ENCODE data around the gene PACS2.

Gene PACS2

DNA sequence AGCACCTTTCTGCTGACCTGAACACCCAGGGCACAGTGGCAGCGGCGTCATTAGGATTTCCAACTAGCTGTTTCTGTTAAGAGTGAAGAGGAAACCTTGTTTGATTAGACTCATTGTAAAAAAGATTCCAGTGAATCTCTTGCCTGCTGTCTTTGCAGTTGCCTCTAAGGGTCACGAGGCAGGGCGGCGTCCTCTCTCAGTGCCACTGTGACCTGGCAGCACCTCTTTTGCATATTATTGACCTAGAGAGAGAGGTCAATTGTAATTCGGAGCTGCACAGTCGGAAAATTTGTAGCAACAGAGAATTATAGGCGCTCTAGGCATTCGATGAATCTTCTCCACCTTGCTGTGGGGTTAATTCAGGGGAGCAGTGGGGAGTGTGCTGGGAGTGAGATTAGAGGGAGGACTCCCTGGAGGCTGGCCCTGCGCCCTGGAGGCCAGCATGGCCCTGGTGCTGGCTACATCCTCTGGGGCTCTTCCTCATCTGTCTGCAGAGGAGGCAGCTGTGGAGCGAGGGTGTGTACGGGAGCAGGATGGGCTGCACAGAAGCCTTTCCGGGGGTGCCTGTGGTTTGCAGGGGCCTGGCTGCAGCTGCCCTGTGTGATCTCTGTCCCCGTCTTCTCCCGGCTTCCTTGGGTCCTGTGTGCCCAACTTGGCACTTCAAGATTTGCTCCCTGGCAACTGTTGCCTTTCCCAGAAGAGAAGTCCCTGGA lies 14.3 kb downstream of the PACS2 start:
- no peak overlapping the region for H3K4me3 ChIP-seq (ENCODE audit: low read depth, low read length)
- DNase-seq (ENCODE audit: low read depth, low spot score) = no peak
- TF ChIP-seq, protein P1, sequence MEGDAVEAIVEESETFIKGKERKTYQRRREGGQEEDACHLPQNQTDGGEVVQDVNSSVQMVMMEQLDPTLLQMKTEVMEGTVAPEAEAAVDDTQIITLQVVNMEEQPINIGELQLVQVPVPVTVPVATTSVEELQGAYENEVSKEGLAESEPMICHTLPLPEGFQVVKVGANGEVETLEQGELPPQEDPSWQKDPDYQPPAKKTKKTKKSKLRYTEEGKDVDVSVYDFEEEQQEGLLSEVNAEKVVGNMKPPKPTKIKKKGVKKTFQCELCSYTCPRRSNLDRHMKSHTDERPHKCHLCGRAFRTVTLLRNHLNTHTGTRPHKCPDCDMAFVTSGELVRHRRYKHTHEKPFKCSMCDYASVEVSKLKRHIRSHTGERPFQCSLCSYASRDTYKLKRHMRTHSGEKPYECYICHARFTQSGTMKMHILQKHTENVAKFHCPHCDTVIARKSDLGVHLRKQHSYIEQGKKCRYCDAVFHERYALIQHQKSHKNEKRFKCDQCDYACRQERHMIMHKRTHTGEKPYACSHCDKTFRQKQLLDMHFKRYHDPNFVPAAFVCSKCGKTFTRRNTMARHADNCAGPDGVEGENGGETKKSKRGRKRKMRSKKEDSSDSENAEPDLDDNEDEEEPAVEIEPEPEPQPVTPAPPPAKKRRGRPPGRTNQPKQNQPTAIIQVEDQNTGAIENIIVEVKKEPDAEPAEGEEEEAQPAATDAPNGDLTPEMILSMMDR (IDR thresholded peaks at IDR 0.05; ENCODE audit: insufficient read depth, low read length, missing control alignments) = no peak
- CTCF ChIA-PET = interaction anchor here (1.5 kb wide), 1 partner anchor 23 kb away, joined by 5 read pairs; no protein-coding TSS in a partner anchor
- POLR2A ChIA-PET = interaction anchor here (0.6 kb wide), 1 partner anchor 23 kb away, joined by 4 read pairs; no protein-coding TSS in a partner anchor

DNA sequence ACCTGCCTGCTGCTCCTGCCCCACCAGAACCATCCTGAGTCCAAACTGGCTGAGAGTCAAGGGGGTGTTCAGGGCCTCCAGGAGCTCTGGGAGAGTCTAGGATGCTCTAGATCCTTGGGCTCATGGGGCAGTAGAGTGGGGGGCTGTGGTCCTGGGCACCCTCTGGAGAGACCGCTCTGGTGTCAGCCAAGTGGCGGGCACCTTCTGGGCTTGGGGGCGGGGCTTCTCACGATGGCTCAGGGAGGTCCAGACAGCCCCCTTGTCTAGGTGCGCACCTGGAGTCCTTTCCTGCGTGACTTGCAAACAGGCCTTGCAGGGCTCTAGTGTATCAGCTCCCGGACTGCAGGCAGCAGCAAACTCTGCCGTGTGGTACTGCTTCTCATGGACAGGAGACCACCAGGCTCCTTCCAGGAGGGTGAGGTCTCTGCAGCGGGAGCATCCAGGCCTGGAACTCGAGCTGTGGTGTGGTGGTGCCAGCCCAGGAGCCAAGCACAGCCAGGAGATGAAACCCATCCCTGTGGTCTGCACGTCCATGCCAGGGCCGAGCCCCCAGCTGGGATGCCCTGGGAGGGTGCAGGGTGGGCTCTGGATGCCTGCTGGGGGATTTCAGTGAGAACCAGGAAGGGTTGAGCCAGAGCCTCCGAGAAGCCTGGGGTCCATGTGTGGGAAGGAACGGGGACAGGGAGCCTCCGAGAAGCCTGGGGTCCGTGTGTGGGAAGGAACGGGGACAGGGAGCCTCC lies 15.0 kb downstream of the PACS2 start:
- no peak for DNase-seq (ENCODE audit: low read depth, low spot score)
- H3K4me3 ChIP-seq (ENCODE audit: low read depth, low read length) = no peak overlapping the region
- ChIA-PET POLR2A (no interaction called here), CTCF (interaction anchor here (1.5 kb wide), 1 partner anchor 23 kb away, joined by 5 read pairs; no protein-coding TSS in a partner anchor)
- TF ChIP-seq, protein P1 (IDR thresholded peaks at IDR 0.05; ENCODE audit: insufficient read depth, low read length, missing control alignments) = no peak

DNA sequence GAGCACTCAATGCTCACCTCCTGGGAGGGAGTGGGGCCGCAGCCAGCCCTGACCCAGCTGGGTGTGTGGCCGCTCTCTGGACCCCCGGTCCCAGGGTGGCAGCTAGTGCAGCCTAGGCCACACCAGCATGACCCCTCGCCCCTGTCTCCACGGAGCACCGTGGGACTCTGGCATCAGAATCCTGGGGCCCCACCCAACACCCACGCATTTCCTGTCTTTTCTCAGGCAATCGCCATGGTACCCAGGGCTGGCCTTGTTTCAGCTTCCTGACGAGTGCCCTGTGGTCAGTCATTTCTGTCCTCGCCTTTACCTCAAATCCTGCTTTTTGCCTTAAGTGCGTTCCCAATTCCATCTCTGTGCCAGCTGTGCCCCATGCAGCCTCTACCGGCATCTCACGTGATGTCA lies 15.9 kb downstream of the PACS2 start:
- TF ChIP-seq, protein P1 (IDR thresholded peaks at IDR 0.05; ENCODE audit: insufficient read depth, low read length, missing control alignments) = no peak
- ChIA-PET POLR2A (interaction anchor here (1.0 kb wide), 1 partner anchor 10 kb away, joined by 3 read pairs; no protein-coding TSS in a partner anchor), CTCF (interaction anchor here (2.1 kb wide), 1 partner anchor 21 kb away, joined by 10 read pairs; no protein-coding TSS in a partner anchor)
- H3K4me3 ChIP-seq (ENCODE audit: low read depth, low read length) = no peak overlapping the region
- no peak for DNase-seq (ENCODE audit: low read depth, low spot score)

DNA sequence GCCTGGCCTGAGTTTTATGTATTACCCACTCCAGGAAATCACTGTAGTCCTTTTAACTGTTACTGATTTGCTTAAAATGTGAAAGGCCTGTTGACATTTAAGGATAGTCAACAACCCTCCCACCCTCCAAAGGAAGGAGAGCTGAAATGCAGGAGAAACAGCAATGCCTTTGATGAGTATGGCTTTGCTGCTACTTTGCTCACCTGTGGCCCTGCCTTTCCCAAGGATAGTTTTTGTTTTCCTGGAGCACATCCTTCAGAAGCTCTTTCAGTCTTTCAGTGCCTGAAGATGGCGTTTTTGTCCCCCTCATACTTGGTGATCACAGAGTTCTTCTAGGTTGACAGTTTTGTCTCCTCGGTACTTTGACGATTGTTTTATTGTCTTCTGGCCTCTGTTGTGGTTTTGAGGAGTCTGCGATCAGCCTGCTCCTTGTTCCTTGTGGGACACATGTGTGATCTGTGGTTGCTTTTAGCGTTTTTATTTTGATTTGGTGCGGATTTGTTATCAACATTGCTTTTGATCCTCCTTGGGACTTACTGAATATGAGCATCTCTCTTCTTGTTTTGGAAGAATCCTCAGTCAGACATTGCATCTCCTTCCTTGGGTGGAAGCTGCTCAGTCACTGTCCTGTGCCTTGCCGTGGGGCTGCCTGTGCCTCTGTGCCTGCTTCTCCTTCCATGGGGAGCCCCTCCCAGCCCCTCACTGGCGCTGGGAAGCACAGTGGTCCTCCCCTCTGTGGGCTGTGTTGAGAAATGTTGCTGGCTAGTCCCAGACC lies 17.2 kb downstream of the PACS2 start:
- no peak overlapping the region for H3K4me3 ChIP-seq (ENCODE audit: low read depth, low read length)
- CTCF ChIA-PET = interaction anchor here (0.9 to 2.1 kb wide), 2 partner anchors 19 to 245 kb away, joined by 3 to 10 read pairs; no protein-coding TSS in a partner anchor
- no peak for DNase-seq (ENCODE audit: low read depth, low spot score)
- POLR2A ChIA-PET = no interaction called here
- TF ChIP-seq, protein P1 (IDR thresholded peaks at IDR 0.05; ENCODE audit: insufficient read depth, low read length, missing control alignments) = no peak

DNA sequence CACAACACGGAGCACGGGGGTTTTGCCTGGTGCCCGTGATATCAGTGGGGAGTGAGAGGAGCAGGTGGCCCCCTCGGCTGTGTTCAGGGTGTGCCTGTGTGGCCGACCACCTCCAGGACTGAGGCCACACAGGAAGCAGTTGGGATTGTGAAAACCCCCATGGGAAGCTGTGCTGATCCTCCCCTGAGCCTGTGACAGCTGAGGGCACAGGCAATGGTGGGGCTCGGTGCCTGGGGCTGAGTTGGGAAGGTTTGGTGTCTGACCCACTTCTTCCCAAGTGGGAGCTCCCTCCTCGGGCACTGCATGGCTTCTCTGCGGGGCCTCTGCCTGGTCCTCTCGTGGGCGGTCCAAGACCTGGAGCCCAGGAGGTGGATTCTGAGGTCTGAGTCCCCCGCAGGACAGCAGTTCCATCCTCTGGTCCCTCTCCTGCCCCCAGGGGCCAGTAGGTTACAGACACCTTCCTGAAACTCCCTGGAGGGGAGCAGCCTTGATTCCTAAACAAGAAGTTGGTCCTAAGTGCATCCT lies 17.9 kb downstream of the PACS2 start:
- POLR2A ChIA-PET = no interaction called here
- TF ChIP-seq, protein P1 (IDR thresholded peaks at IDR 0.05; ENCODE audit: insufficient read depth, low read length, missing control alignments) = no peak
- DNase-seq (ENCODE audit: low read depth, low spot score) = no peak
- CTCF ChIA-PET = interaction anchor here (2.1 kb wide), 1 partner anchor 19 kb away, joined by 10 read pairs; no protein-coding TSS in a partner anchor
- H3K4me3 ChIP-seq (ENCODE audit: low read depth, low read length) = no peak overlapping the region
